Stromal cell of bone marrow (primary cell): ENCODE data around the gene YPEL4.

Experiments
- DNase-seq: peaks from one replicate; pipeline ENCODE4 v3.0.0-alpha.2; 2012; ENCODE audit warnings: low read depth

Gene YPEL4

DNA sequence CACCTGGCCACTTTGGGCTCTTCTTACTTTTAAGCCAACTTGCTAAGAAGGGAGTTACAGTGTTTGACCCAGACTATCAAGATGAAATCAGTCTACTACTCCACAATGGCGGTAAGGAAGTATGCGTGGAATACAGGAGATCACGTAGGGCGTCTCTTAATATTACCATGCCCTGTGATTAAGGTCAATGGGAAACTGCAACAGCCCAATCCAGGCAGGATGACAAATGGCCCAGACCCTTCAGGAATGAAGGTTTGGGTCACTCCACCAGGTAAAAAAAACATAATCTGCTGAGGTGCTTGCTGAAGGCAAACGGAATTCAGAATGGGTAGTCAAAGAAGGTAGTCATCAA lies 1.0 kb upstream of the YPEL4 start:
- DNase-seq = no peak

DNA sequence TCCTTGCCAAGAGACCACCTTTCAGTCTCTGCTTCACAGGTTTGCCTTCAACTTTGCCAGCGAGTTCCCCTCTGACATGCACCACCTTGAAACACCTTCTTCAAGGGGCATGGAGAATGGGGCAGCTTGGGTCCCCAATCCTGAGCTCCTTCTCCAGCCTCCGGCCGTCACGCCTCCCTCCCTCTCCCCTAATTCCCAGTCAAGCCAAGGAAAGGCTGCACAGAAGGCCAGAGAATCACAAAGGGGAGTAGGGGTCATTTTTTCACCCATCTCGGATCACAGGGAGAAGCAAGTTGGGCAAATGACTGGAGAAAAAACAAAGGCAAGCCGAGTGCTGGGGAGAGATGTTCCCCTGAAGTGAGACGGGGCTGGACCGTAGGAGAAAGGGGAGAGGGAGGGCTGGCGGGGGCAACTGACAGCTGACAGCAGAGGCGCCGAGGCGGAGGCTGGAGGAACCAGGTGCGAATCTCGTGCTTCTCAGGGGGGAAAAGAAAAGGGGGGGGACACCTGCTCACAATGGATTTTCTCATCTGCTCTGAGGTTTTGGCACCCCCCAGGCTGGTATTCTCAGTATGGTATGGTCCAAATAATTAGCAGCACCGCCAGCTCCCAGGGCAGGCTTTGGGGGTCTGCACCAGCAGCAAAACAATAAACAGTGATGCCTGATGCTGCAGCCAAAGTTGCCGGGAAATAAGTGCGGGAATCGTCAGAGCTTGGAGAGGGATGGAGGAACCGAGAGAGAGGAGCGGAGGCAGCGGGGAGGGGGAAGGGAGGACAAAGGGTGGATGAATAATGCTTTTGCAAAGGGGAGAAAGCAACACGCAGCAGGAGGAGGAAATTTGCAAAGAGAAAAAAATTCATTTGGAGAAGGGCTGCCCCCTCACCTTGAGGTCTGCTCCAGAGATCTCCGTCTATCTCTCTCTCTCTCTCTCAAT lies 644 bp downstream of the YPEL4 start:
- no peak for DNase-seq

DNA sequence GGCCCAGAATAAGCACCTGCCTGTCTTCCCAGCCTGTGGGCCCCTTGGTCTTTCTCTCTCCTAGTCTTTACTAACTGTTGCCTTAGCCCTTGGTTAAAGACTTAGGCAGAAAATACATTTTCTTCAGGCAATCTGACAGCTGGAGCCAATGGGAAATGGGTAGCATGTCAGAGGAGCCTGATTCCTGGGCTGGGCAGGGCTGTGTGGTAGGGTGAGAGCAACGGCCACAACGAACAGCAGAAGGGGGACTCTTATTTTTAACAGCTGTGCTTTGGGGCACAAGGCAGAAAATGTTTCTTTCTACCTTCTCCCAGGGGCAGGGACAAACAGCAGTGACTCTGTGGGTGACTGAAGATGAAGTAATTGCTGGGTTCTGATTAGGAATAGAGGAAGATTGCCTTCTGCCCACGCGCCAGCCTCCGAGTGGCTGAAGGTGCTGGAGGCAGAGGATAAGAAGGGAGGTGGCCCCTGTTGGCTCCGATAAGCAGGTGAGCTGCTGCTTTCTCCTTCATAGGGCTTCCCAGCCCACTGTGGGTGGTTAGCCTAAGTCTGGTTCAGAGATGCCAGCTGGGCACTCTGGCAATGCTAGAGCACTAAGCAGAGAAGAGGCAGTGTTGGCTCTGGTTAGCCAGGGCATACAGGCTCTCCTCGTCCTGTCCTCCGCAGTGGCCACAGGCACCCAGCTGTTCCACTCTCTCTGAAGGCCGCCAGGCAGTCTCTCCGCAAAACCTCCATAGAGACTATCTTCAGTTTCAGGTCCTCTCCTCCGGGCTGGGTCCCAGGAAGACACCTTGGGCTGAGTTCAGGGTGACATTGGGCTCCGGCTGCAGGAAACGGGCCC lies 1.5 kb downstream of the YPEL4 start:
- DNase-seq = no peak

DNA sequence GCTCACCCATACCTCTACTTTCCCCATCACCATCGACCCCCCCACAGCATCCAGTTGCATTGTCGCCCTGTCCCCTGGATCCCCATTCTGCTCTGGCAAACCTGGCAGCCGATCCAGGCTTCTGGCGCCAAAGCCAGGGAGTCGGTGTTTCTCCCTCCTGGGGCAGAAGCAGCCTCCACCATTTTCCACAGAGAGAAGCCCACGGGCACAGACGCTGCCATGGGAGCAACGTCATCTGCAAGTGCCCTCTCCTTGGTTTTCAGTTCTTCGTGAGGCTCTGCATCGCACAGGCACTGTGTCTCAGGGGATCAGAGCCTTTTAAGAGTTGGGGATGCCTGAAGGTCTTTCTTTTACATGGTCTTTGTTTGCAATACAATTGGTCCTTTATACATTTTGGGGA lies 2.3 kb downstream of the YPEL4 start:
- no peak for DNase-seq

DNA sequence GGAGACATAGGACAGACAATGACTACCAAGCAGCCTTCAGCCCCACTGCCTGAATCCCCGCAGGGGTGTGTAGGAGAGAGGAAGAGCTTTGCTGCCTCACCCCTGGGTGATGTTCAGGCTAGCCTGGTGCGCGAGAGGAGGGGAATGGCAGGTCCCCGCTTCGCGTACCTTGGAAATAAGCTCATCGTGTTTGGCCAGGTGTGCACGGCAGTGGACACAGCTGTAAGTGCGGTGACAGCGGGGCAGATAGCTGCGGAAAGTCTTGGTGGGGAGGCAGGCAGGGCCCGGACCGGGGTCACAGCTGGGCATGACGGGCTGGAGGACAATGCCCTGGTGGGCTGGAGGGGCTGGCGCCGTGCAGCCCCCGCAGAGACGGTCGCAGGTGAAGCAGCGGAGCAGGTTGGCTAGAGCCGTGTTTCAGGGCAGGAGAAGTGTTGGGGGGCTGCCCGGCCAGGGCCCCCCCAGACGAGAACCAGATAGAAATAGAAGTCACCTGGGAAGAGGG lies 2.9 kb downstream of the YPEL4 start:
- no peak for DNase-seq

DNA sequence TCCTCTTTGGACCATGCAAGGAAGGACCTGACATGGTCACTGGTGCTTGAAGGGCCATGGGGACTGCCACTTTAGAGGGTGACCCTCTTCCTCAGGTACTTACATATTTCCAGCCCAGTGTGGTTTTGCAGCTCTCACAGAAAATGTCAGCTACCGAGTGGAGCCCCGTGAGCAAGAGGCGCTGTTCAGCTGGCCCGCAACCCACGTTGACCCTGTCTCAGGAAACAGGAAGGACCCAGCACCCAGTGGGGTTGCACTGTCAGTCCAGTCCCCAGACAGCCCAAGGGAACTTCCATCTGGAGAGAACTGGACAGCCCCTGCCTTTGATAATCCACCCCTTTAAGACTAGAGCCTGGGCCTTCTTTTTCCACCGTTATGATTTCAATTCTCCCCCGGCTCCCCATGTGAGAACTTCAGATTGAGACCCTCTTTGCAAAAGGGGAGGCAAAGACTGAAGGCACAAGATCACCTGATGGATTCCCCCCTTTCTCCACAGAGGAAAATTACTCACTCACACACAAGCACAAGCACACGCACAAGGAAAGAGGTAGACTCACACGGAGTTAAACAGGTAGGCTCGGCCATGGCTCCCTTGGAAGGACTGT lies 3.4 kb downstream of the YPEL4 start:
- DNase-seq = no peak

DNA sequence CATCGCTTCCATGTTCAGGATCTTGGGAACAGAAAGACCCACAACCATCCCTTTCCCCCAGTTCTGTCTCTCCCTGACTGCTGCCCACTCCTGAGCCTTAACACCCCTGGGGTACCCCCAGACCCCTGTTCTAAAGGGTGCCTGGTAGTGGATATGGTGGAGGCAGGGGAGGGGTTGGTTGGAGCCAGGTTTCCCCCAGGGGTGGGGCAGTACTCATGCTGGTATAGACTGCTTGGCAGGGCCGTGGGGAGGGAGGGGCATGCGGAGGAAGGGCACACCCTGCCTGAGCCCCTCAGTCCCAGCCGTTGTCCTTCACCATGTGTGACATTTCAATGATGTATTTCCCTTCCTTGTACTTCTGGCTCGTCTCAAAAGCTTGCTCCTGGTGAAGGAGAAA lies 4.0 kb downstream of the YPEL4 start:
- DNase-seq = no peak

DNA sequence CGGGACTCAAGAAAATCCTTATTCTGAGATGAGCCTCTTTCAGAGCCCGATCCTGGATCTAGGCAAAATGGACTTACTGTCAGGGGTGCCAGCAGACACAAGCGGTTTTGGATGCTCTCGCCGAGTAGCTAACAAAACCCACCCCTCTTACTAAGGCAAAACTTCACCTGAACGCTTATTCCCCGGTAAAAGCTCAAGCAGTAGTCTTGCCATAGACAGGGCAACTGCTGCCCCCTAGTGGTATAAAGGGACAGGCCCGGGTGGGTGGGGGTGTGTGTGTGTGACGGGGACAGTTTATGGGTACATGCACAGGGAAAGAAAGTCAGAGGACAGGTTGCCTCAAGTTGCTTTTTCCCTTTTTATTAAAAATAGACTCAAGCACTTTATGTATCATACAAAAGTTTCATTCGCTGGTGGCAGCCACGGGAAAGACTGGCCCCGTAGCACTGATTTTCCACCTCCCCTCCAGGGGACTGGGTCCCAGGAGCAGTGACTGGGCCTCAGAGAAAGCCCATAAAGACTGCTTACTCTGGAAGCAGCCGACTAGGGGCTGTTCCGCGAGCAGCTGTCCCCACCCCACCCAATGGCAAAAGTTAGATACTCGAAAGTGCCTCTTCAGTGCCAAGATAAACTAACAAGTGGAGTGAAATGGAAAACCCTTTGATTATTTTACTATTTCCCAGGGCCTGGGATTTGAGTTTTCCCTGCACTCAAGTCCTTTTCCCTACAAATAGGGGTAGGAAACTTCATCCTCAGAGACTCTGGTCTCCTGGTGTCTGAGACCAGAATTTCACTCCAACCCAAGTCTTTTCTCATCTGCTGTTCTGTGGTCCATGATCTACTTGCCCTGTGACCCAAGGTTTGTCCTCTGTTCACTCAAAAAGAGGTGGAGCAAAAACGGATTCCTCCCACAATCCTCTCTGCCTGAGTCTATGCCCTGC lies 4.7 kb downstream of the YPEL4 start:
- no peak for DNase-seq

DNA sequence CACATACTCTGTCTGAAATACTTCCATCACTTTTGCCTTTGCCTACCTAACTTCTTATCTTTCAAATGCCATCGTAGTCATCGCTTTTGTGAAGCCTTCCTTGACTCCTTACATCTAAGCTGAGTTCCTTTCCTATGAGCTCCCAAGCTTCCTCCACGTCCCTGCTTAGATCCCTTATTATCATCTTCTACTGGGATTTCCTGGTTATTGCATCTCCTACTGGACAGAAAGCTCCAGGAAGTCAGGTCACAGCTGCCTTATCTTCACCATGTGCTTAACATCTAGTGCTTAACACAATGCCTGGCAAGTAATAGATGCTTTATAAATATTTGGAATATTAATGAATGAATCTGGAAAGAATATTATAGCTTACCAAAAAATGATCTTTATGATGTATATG lies 5.9 kb downstream of the YPEL4 start:
- no peak for DNase-seq

DNA sequence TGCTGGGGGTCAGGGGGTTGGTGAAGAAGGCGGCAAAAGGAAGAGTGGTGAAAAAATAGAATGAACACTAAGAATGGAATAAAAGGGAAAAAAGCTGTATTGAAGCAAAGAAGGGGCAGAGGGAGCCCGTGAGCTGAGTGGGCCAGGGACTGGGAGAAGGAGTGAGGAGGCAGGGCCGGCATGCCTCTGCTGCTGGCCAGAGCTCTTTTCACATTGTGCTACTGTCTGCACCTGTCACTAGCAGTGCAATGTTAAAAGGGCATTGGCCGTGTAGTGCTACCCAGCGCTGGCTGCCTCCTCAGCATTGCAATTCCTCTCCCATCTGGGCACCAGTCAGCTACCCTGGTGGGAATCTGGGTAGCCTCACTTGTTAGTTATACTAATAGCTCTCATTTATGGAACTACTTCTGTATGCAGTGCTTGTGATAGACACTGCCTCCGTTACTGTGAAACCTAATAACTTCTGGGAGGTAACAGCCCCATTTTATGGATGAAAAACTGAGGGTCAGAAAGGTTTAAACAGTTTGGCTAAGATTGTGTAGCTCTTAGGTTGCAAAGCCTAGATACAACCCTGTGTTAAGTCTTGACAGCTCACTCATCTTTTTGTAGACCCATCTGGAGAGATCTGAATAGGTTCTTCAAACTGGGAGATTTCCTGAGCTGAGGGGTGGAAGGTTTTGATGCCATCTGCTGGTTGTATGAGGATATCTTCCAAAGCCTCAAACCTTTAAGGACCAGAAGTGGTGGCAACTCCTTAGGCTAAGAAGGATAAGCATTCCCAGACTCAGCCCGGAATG lies 8.5 kb downstream of the YPEL4 start:
- DNase-seq = peak; percentile 49

DNA sequence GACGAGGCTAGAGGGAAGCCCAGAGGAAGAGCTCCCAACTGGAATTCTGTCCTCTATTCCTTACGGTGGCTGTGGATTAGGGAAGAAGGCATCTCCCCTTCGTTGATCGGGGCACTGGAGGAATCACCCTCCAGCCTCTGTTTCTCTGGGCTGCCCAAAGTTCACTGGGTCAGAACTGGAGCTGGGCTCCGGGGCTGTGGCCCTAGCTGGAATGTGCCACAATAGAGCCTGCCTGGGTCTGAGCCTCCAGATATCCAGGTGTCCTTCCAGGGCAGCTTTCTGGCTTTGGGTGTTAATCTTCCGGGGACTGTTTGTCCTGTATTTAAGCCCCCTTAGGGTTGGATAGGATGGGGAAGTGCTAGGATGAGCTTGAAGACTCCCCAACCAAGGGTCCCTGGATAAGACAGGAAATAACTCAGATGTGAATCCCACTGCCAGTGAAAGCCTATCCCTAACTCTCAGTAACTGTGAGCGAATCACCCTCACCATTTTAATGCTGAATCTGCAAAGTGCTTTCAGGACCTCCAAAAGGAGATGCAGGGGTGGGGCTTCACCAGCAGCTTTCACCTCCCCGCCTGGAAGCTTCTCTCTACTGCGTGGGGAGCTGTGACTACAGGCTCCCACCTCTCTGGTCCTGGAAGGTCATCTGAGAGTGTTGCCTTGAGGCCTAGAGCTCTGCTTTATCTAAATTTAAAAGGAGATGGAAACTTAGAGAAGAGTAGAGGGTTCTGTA lies 9.5 kb downstream of the YPEL4 start:
- no peak for DNase-seq

DNA sequence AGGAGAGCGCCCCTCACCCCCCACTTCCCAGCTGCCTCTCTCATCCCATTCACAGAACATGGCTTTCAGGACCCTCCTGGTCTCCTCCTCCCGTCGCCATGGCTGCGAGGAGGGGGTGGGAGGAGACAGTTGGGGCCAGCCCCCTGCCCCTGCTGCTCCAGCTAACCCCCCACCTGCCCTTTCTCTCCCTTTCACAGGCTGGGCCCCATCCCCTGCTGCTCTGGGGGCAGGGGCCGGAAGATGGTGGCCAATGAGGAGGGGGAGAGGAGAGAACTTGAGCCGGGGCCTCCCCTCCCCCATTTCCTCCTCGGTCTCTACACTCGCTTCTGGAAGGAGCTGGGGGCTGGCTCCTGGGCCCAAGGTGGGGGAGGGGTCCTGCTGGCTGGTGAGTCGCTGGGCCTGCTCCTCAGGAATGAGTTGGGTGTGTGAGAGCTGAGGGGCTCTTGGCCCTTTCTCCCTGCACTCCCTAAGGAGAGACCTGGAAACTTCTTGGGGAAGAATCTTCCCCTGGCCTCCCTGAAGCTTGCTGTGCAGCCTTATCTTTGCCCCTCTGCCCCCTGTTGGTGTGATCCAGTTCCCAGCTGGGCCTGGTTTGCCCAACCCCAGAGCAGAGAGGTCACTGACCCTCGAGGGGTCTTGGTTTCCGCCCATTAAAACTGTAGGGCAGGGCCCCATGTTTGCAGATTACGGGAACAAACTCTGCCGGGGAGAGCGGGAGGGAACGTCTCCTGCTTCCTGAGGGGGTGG lies 10.2 kb downstream of the YPEL4 start:
- no peak for DNase-seq

DNA sequence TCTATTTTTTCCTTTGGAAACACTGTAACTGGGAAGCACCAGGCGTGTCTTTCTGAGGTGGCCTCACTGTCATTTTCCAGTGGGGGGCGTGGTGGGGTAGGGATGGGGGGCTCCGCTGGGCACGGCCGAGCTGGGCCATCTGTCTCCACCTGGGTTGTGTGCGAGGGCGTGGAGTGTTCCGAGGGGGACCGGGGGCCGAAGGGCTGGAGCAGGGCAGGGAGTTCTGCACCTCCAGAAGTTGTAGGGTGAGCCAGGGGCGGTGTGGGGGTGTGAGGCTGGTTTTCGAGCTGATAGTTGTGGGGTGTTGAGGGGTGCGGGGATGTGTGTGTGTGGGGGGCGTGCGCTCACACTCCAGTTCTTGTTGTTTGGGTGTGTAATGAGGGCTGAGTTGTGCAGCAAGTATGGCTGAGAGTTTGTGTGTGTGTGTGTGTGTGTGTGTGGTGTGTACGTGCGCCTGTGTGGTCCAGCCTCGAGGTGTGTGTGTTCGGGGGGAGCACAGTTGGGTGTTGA lies 10.8 kb downstream of the YPEL4 start:
- DNase-seq = no peak

DNA sequence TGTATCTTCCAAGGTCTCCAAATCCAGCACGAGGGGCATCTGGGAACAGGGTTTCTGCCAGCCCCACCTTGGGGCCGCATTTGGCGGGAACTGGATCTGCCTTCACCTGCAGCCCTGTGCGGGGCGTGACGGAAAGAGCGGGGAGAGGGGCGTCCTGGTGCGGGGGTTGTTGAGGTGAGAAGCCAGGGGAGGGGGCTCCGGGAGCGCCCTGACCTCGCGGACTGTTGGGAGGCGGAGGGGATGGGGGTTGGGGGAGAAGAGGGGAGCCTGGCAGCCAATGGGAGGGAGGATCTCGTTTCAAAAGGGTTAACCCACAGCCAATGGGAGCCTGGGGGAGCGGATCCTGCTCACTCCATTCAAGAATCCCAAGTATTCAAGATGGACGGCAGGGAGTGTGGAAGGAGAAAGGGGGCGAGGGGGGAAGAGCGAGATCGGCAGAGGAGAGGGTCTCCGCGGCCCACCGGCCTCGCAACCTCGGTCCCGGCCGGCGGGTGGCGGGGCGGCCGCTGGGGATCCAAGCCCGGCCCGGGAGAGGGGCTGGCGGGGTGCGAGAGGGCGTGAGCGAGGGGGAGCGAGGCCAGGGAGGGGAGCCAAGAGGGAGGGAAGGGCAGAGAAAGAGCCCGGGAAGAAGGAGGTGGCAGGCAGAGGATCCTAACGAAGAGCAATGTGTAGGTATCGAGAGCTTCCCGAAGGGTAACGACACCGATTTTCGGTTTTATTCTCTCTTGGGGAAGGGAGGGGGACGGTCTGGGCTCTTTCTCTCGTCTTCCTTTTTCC lies 11.5 kb downstream of the YPEL4 start:
- DNase-seq = peak; percentile 81

DNA sequence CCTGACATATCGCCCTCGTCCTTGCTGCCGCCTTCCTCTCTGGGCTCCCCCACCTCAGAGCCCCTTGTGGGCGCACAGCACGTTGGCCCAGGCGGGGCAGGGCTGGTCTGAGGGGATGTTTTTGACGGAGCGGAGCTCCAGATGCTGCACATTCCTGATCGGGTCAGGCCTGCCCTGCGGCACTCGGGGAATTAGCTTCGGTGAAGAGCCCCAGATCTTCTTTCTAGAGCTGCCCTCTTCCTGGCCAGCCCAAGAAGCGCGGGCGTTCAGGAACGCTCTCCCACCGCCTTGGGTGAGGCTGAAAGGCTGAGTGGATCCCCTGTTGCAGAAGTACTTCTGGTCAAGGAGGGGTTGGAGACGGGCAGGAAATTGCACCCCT lies 12.1 kb downstream of the YPEL4 start:
- DNase-seq = no peak

DNA sequence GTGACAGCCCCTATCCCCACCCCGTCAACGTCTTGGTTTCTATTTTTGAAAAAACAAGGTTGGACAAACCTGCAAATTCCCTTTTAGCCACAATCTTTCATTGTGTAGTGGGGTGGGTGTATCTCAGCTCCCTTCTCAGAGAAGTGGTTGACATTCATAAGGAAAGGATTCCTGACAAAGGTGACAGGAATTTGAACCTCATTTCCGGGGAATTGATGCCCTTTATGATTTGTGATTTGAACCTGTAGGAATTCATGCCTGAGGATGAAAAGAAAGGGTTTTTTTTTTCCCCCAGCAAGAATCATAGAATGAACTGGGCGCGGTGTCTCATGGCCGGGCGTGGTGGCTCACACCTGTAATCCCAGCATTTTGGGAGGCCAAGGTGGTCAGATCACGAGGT lies 14.5 kb downstream of the YPEL4 start:
- no peak for DNase-seq

DNA sequence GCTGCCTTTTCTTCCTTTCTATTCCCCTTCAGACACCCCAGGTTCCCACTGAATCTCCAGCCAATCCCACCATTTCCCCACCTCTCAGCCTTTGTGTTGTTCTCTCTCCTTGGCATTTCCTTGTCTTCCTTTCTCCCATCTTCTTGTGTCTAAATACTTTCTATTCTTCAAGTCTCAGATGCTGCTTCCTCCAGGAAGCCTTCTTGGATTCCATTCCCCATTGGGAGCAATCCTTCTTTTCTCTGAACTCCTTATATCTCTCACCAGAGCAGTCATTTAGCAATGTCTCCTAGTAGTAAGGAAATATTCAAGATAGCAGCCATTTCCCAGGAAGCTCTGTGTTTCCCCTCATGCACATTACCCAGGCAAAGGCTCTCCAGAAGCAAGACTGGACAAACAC lies 15.4 kb downstream of the YPEL4 start:
- DNase-seq = no peak

DNA sequence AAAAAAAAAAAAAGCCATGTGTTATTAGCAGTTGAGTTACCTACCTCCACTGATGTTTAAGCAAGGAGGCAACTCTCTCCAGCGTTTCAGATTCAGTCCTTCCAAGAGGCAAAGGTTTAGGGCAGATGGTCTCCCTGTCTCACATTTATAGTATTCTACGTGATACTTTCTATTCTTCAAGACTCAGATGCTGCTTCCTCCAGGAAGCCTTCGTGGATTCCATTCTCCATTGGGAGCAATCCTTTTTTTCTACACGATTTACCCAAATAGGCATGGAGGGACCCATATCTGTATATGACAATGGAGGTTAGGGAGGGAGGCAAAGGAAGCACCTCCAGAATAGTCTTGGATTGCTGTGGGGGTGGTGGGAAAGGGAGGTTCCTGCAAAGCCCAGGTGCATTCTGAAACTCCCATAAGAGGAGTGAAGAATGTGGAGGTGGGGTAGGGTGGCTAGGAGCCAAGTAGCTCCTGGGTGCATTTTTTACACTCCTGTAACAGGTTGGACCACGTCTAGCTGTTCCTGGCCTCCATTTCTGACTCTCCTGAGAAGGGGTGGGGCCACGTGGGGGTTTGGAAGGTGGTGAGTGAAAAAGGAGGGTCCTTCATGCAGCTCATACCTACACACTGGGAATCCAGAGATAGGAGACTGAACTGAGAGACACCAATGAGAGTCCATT lies 16.2 kb downstream of the YPEL4 start:
- no peak for DNase-seq
